ENCODE measurements around the gene PLD6.

PLD6 gene

DNA sequence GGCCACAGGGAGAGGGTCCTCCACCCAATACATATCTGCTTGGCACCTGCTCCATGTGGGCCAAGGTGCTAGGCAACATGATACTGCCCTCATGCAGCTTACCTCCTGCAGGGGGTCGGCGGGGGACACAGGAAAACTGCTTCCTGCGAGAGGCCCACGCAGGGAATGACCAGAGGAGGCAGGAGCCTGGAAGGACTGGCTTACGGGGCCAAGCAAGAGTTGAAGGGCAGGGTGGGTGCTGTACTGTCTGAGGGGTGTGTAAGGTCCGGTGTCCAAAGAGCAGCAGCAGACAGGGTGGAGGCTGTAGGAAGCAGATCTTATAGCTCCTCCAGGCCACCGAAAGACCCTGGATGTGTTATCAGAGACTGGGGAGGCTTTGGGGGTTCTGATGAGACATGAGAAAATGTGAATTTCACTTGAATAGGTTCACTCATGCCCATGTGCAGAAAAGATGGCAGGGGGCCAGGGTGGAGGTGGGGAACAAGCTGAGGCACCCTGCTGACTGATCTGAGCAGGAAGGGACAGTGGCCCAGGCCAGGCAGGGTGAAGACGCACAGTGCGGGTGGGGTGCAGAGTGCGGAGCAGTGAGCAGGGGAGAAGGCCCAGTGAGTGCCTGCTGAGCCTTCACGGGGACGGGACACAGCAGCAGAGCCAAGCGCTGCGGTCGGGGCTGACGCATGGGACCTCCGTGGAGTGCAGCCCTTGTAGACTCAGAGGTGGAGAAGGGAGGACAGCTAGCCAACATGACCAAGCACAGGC is 22.6 kb upstream of the PLD6 start:
- no peak for DNase-seq
- H3K27ac ChIP-seq, result no peak overlapping the region
- TF ChIP-seq, protein P1, sequence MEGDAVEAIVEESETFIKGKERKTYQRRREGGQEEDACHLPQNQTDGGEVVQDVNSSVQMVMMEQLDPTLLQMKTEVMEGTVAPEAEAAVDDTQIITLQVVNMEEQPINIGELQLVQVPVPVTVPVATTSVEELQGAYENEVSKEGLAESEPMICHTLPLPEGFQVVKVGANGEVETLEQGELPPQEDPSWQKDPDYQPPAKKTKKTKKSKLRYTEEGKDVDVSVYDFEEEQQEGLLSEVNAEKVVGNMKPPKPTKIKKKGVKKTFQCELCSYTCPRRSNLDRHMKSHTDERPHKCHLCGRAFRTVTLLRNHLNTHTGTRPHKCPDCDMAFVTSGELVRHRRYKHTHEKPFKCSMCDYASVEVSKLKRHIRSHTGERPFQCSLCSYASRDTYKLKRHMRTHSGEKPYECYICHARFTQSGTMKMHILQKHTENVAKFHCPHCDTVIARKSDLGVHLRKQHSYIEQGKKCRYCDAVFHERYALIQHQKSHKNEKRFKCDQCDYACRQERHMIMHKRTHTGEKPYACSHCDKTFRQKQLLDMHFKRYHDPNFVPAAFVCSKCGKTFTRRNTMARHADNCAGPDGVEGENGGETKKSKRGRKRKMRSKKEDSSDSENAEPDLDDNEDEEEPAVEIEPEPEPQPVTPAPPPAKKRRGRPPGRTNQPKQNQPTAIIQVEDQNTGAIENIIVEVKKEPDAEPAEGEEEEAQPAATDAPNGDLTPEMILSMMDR (IDR thresholded peaks at IDR 0.05; ENCODE audit: low read depth, low read length), result no peak
- H3K9me3 ChIP-seq (ENCODE audit: severe bottlenecking), result no peaks in the 10 kb centered on the region
- H3K27me3 ChIP-seq (ENCODE audit: insufficient read depth, low read depth, severe bottlenecking), result no peaks in the 10 kb centered on the region
- H3K4me3 ChIP-seq (ENCODE audit: low read depth, low read length), result no peak overlapping the region
- peaks cover 87% of the 10 kb centered on the region for H3K36me3 ChIP-seq

DNA sequence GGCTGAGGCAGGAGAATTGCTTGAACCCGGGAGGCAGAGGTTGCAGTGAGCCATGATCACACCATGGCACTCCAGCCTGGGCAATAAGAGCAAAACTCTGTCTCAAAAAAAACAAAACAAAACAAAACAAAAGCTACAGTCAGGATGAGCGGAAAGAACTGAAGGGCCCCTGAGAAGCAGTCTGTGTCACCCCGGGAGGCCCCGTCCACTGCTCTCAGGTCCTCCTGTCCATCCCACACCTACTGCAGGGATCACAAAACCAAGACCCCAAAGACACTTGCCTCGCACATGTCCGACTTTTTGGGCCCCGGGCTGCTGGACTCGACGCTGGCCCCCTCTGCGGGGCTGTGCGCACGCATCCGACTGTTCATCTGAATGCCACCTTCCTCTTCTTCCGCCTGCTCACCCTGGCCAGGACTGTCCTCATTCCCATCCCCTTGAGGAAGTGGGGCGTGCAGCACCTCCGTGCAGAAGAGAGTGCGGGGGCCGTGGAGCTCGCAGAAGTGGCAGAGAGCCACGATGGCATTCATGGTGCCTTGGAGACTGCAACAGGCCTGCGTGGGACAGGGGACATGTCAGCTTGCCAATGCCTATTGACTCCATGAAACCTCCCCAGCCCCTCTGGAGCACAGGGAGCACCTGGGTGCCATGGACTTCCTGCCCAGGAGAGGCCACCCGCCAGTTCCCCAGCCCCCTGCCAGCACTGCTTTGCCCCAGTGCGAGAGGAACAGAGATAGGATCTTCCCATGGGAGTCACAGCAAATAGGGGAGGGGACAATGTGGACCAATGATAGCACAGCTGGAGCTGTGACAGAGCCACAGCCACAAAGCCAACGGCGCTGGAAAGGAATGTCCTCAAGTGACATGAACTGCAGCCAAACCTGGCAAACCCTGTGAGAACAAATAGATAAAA is 21.7 kb upstream of the PLD6 start:
- Histone ChIP-seq H3K9me3 (ENCODE audit: severe bottlenecking) (no peaks in the 10 kb centered on the region), H3K4me3 (ENCODE audit: low read depth, low read length) (no peak overlapping the region), H3K36me3 (peaks cover 93% of the 10 kb centered on the region), H3K27ac (no peak overlapping the region), H3K27me3 (ENCODE audit: insufficient read depth, low read depth, severe bottlenecking) (no peaks in the 10 kb centered on the region)
- TF ChIP-seq, protein P1 (IDR thresholded peaks at IDR 0.05; ENCODE audit: low read depth, low read length), result no peak
- no peak for DNase-seq

DNA sequence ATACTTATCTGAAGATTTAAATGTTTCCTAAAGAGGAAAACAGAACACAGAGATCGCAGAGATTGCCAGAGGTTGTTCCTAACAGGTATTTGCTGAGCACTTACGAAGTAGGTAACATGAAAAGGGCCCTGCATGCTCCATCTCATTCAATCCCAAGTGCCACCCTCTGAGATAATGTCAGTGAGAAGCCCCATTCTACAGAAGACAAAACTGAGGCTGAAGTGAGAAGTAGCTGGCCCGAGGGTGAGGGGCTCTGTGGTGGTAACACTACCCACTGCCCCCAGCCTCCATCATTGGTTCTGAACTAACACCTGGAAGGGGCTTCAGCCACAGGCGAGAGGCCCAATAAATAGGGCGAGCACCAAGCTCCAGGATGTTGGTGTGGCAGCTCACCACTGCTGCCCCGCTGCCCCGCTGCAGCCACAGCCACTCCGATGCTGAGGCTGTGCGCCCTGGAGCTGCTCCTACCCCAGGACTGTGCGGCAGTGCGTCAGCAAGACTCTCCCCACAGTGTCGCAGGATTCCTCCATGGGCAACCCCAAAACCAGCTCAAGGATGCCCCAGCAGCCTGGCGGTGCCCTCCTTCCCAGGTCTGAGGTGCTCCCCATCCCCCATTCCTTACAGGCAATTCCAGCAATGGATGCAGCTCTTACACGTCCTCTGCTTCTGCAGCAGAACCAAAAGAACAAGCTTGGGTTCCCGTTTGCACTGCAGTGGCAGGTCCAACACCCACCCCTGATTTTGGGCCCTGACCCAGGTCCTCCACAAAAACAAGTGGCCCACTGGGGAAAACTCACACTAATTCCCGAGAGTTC is 20.5 kb upstream of the PLD6 start:
- no peak for DNase-seq
- H3K9me3 ChIP-seq (ENCODE audit: severe bottlenecking), result no peaks in the 10 kb centered on the region
- no peaks in the 10 kb centered on the region for H3K27me3 ChIP-seq (ENCODE audit: insufficient read depth, low read depth, severe bottlenecking)
- peaks cover 91% of the 10 kb centered on the region for H3K36me3 ChIP-seq
- TF ChIP-seq, protein P1 (IDR thresholded peaks at IDR 0.05; ENCODE audit: low read depth, low read length), result no peak
- H3K27ac ChIP-seq, result no peak overlapping the region
- H3K4me3 ChIP-seq (ENCODE audit: low read depth, low read length), result no peak overlapping the region

DNA sequence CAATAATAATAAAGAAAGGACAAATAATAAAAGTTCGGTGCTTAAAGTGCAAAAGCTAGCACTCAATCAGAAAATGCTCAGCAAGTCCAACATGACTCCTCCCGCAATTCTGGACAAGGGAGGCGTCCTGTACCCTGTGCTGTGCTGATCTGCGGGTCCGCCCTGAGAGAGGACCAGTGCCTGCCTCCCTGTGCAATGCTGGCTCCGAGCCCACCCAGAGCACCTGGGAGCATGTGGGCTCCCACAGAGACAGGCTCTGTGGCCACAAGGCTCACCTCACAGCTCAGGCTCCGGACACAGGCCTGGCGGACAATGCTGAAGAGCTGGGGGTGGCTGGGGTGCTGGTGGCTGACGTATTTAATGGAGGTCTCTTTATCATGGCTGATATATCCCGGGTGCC is 19.8 kb upstream of the PLD6 start:
- no peak overlapping the region for H3K27ac ChIP-seq
- TF ChIP-seq, protein P1 (IDR thresholded peaks at IDR 0.05; ENCODE audit: low read depth, low read length), result no peak
- no peak for DNase-seq
- no peaks in the 10 kb centered on the region for H3K27me3 ChIP-seq (ENCODE audit: insufficient read depth, low read depth, severe bottlenecking)
- H3K4me3 ChIP-seq (ENCODE audit: low read depth, low read length), result no peak overlapping the region
- peaks cover 91% of the 10 kb centered on the region for H3K36me3 ChIP-seq
- no peaks in the 10 kb centered on the region for H3K9me3 ChIP-seq (ENCODE audit: severe bottlenecking)

DNA sequence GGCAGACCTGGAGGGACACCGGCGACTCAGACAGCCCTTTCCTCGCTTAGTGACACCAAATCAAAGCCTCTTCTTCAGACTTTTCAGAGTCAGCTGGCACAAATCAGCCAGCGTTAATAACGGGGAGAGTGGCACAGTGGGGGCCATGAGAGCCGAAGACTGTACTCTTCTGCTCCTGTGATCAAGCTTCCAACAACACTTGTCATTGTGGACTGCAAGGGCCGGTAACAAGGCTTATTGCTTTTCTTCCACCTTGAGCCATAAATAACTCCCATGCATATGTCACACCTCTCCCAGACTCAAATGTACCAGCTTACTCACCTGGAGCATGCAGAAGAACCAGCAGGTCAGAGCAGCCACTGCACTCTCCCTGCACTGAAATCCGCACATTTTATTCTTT is 18.0 kb upstream of the PLD6 start:
- Histone ChIP-seq H3K9me3 (ENCODE audit: severe bottlenecking) (no peaks in the 10 kb centered on the region), H3K27me3 (ENCODE audit: insufficient read depth, low read depth, severe bottlenecking) (no peaks in the 10 kb centered on the region), H3K4me3 (ENCODE audit: low read depth, low read length) (no peak overlapping the region), H3K36me3 (peaks cover 85% of the 10 kb centered on the region), H3K27ac (peak overlapping the region; percentile 89)
- no peak for DNase-seq
- TF ChIP-seq, protein P1 (IDR thresholded peaks at IDR 0.05; ENCODE audit: low read depth, low read length), result no peak

Data from WERI-Rb-1 (cell line).